A549 (cell line): ENCODE measurements around the gene C20orf204.

Experiments
- CBX2 ChIP-seq: fragments of 200-600 bp; sonication (generic); IDR thresholded peaks from 2 replicates; pipeline ENCODE4 v1.6.1; 2016; ENCODE audit warnings: low read depth, mild to moderate bottlenecking, borderline replicate concordance
- CHD2 ChIP-seq: fragments of 150-350 bp; IDR thresholded peaks from 2 replicates; pipeline ENCODE4 v1.6.1; 2014; ENCODE audit warnings: low read length; ENCODE audit not compliant: partially characterized antibody
- KDM1A ChIP-seq: fragments of 200-600 bp; sonication (generic); IDR thresholded peaks from 2 replicates; pipeline ENCODE4 v1.6.1; 2016; ENCODE audit warnings: low read depth, mild to moderate bottlenecking
- RCOR1 ChIP-seq: fragments of 150-350 bp; IDR thresholded peaks from 2 replicates; pipeline ENCODE4 v1.6.1; 2014; ENCODE audit warnings: antibody characterized with exemption, low read length, low read depth
- TF ChIP-seq, protein P1 (sequence below): fragments of 450-650 bp; IDR thresholded peaks from 2 replicates; pipeline ENCODE4 v1.6.1; 2014; ENCODE audit warnings: antibody characterized with exemption
- TF ChIP-seq, protein P2 (sequence below): fragments of >200 bp; sonication (Bioruptor Twin); formaldehyde crosslinking; IDR thresholded peaks from 3 replicates; pipeline ENCODE4 v1.5.1; 2016
- TF ChIP-seq, protein P3 (sequence below): fragments of 250-450 bp; sonication (Bioruptor Pico); IDR thresholded peaks from 2 replicates; pipeline ENCODE4 v1.5.0; 2021; ENCODE audit warnings: mild to moderate bottlenecking, moderate library complexity, borderline replicate concordance

DNA sequence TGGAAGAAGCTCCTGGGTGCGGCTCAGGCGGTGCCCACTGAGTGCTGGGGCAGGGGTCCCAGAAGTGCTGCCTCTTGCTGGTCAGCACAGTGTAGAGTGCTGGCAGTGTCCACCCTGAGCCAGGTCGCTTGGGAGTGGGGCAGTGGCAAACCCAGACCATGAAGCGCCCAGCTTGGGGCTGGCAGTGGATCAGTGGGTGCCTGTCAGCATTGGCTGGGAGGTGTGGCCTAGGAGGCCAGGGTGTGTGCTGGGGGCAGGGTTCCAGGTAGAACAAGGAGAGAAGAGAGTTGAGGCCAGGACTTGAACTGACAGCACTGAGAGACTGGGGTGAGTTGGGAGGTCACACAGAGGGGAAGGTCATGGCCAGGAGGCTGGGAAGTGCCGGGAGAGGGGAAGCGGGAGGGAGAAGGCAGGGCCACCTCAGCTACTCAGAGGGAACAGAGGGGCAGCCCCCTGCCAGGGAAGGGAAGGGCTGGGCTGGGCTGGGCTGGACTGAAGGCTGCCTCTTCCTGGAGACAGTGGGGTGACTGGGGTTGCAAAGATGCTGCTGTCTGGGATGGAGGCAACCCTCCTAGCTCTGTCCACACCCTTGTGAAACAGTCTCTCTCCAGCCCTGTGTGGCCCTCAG is 31.1 kb downstream of the C20orf204 start:
- TF ChIP-seq, protein P1, sequence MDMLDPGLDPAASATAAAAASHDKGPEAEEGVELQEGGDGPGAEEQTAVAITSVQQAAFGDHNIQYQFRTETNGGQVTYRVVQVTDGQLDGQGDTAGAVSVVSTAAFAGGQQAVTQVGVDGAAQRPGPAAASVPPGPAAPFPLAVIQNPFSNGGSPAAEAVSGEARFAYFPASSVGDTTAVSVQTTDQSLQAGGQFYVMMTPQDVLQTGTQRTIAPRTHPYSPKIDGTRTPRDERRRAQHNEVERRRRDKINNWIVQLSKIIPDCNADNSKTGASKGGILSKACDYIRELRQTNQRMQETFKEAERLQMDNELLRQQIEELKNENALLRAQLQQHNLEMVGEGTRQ, result no peak
- no peak for TF ChIP-seq CHD2
- TF ChIP-seq RCOR1, result no peak
- no peak for TF ChIP-seq KDM1A
- TF ChIP-seq, protein P2, sequence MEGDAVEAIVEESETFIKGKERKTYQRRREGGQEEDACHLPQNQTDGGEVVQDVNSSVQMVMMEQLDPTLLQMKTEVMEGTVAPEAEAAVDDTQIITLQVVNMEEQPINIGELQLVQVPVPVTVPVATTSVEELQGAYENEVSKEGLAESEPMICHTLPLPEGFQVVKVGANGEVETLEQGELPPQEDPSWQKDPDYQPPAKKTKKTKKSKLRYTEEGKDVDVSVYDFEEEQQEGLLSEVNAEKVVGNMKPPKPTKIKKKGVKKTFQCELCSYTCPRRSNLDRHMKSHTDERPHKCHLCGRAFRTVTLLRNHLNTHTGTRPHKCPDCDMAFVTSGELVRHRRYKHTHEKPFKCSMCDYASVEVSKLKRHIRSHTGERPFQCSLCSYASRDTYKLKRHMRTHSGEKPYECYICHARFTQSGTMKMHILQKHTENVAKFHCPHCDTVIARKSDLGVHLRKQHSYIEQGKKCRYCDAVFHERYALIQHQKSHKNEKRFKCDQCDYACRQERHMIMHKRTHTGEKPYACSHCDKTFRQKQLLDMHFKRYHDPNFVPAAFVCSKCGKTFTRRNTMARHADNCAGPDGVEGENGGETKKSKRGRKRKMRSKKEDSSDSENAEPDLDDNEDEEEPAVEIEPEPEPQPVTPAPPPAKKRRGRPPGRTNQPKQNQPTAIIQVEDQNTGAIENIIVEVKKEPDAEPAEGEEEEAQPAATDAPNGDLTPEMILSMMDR, result no peak
- no peak for TF ChIP-seq CBX2
- TF ChIP-seq, protein P3, sequence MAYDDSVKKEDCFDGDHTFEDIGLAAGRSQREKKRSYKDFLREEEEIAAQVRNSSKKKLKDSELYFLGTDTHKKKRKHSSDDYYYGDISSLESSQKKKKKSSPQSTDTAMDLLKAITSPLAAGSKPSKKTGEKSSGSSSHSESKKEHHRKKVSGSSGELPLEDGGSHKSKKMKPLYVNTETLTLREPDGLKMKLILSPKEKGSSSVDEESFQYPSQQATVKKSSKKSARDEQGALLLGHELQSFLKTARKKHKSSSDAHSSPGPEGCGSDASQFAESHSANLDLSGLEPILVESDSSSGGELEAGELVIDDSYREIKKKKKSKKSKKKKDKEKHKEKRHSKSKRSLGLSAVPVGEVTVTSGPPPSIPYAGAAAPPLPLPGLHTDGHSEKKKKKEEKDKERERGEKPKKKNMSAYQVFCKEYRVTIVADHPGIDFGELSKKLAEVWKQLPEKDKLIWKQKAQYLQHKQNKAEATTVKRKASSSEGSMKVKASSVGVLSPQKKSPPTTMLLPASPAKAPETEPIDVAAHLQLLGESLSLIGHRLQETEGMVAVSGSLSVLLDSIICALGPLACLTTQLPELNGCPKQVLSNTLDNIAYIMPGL (CRISPR knock-in tag), result no peak
